ENCODE measurements around the gene OR52D1.

OR52D1 gene

DNA sequence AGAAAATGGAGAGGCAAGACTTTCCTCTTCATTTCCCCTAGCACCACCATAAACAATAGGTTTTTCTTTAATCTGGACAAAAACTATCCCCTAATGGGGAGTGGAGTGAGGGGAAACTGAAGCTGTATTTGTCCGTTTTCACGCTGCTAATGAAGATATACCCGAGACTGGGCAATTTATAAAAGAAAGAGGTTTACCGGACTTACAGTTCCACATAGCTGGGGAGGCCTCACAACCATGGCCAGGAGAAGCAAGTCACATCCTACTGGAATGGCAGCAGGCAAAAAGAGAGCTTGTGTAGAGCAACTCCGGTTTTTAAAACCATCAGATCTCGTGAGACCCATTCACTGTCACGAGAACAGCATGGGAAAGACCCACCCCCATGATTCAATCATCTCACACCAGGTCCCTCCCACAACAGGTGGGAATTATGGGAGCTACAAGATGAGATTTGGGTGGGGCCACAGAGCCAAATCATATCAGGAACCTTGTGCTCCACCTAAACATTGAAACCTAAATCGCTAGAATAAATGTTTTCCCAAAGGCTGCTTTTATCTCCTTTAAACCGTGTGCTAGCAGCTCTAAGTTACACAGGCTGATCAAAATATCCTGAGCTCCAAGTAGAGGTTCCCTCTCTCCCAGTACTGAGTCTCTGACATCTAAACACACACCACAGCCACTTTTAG is 17.0 kb downstream of the OR52D1 start:
- H4K8ac ChIP-seq (ENCODE audit: low read depth, low read length) = no peak overlapping the region
- H4K5ac ChIP-seq (ENCODE audit: low read length) = no peak overlapping the region
- no peak overlapping the region for H3K9ac ChIP-seq (ENCODE audit: low read length)
- no peaks in the 10 kb centered on the region for H3K36me3 ChIP-seq (ENCODE audit: control insufficient read depth, insufficient read depth, low read length)
- H2AK5ac ChIP-seq (ENCODE audit: low read length) = no peak overlapping the region
- no peak overlapping the region for H3K4me3 ChIP-seq (ENCODE audit: low read length)
- no peak overlapping the region for H2BK15ac ChIP-seq (replicated peaks; ENCODE audit: low read depth)
- no peak overlapping the region for H3K27ac ChIP-seq (ENCODE audit: low read depth, low read length)
- H3K4me2 ChIP-seq (ENCODE audit: low read length) = no peak overlapping the region
- no peak overlapping the region for H2BK120ac ChIP-seq (ENCODE audit: low read depth, low read length)
- H3K4ac ChIP-seq (ENCODE audit: low read depth, low read length) = no peak overlapping the region
- no peaks in the 10 kb centered on the region for H3K79me2 ChIP-seq (ENCODE audit: control insufficient read depth, insufficient read depth, low read length)
- no peaks in the 10 kb centered on the region for H3K4me1 ChIP-seq (ENCODE audit: control insufficient read depth, low read depth, low read length)
- H3K79me1 ChIP-seq (ENCODE audit: low read length) = no peaks in the 10 kb centered on the region
- H3K56ac ChIP-seq (ENCODE audit: low read length) = no peak overlapping the region
- H2BK5ac ChIP-seq (ENCODE audit: low read length) = no peak overlapping the region
- no CpG with 5 or more reads among the region's 9 CpGs for WGBS (ENCODE audit: extremely low coverage, insufficient coverage, low lambda C conversion rate)
- no peak for DNase-seq
- no peak overlapping the region for H3K18ac ChIP-seq (ENCODE audit: low read length)
- no peaks in the 10 kb centered on the region for H3K27me3 ChIP-seq (ENCODE audit: insufficient read depth, low read length, poor library complexity)
- no peak overlapping the region for H3K23ac ChIP-seq (ENCODE audit: low read length)

DNA sequence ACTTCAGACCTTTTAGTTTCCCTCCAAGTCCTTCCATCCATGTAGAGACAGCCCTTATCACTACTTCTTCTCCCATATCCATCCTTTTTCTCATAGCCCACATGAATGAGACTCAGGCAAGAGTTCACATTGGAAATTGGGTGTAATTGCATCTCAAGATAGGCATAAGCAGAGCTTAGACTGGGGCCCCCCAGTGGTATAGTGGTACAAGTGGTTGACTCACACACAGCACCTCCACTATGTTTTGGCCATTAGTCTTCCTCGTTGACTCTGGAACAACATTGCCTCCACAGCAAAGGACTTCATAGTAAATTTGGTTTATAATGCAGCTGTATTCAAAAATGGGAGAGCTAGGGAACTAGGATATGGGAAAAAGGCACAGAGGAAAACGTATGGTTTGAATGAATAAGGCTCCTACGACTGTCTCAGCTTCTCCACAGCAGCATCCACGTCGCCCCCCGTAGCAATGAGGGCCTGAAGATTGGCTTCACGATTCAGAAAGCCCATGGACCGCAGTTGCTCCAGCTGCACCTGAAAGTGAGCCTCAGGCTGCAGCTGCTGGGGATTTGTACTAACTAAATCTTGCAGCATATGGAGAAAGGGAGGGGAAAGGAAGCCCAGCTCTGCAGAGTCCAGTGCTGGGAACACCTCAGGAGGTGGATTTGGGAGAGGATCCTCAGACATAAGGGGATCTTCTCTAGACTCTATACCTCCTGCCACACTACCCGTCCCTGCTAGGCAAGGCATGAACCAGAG is 18.9 kb downstream of the OR52D1 start:
- Histone ChIP-seq H3K36me3 (ENCODE audit: control insufficient read depth, insufficient read depth, low read length) (no peaks in the 10 kb centered on the region), H3K4ac (ENCODE audit: low read depth, low read length) (no peak overlapping the region), H4K8ac (ENCODE audit: low read depth, low read length) (no peak overlapping the region), H3K4me1 (ENCODE audit: control insufficient read depth, low read depth, low read length) (no peaks in the 10 kb centered on the region), H4K5ac (ENCODE audit: low read length) (no peak overlapping the region), H3K4me3 (ENCODE audit: low read length) (no peak overlapping the region), H3K79me2 (ENCODE audit: control insufficient read depth, insufficient read depth, low read length) (no peaks in the 10 kb centered on the region), H3K79me1 (ENCODE audit: low read length) (no peaks in the 10 kb centered on the region), H3K56ac (ENCODE audit: low read length) (no peak overlapping the region), H3K27me3 (ENCODE audit: insufficient read depth, low read length, poor library complexity) (no peaks in the 10 kb centered on the region), H2BK15ac (replicated peaks; ENCODE audit: low read depth) (no peak overlapping the region), H3K27ac (ENCODE audit: low read depth, low read length) (no peak overlapping the region), H3K4me2 (ENCODE audit: low read length) (no peak overlapping the region), H2BK5ac (ENCODE audit: low read length) (no peak overlapping the region), H3K23ac (ENCODE audit: low read length) (no peak overlapping the region), H3K9ac (ENCODE audit: low read length) (no peak overlapping the region), H2BK120ac (ENCODE audit: low read depth, low read length) (no peak overlapping the region), H3K18ac (ENCODE audit: low read length) (no peak overlapping the region), H2AK5ac (ENCODE audit: low read length) (no peak overlapping the region)
- WGBS (ENCODE audit: extremely low coverage, insufficient coverage, low lambda C conversion rate) = no CpG with 5 or more reads among the region's 9 CpGs
- DNase-seq = peak; percentile 6

DNA sequence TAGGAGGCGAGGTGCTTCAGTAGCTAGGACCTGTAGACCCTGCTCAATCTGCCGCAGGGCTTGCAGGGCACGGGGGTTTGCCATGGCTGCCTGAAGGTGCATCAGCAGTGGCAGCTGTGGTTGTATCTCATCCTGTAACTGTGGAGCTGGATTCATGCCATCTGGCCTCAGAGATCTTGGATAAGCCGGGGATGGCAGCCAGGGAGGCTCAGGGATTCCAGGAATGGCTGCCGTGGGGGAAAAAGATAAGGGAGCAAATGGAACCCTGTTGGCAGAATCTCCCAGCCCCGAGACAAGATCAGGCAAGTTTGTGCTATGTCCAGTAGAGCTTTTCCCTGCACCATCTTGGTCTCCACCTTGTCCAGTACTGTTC is 19.4 kb downstream of the OR52D1 start:
- DNase-seq = no peak
- Histone ChIP-seq H3K4me3 (ENCODE audit: low read length) (no peak overlapping the region), H3K27ac (ENCODE audit: low read depth, low read length) (no peak overlapping the region), H3K9ac (ENCODE audit: low read length) (no peak overlapping the region), H3K56ac (ENCODE audit: low read length) (no peak overlapping the region), H2AK5ac (ENCODE audit: low read length) (no peak overlapping the region), H2BK15ac (replicated peaks; ENCODE audit: low read depth) (no peak overlapping the region), H2BK120ac (ENCODE audit: low read depth, low read length) (no peak overlapping the region), H4K8ac (ENCODE audit: low read depth, low read length) (no peak overlapping the region), H3K4me1 (ENCODE audit: control insufficient read depth, low read depth, low read length) (no peaks in the 10 kb centered on the region), H3K36me3 (ENCODE audit: control insufficient read depth, insufficient read depth, low read length) (no peaks in the 10 kb centered on the region), H4K5ac (ENCODE audit: low read length) (no peak overlapping the region), H2BK5ac (ENCODE audit: low read length) (no peak overlapping the region), H3K4me2 (ENCODE audit: low read length) (no peak overlapping the region), H3K18ac (ENCODE audit: low read length) (no peak overlapping the region), H3K79me2 (ENCODE audit: control insufficient read depth, insufficient read depth, low read length) (no peaks in the 10 kb centered on the region), H3K27me3 (ENCODE audit: insufficient read depth, low read length, poor library complexity) (no peaks in the 10 kb centered on the region), H3K23ac (ENCODE audit: low read length) (no peak overlapping the region), H3K4ac (ENCODE audit: low read depth, low read length) (no peak overlapping the region), H3K79me1 (ENCODE audit: low read length) (no peaks in the 10 kb centered on the region)
- WGBS (ENCODE audit: extremely low coverage, insufficient coverage, low lambda C conversion rate) = no CpG with 5 or more reads among the region's 6 CpGs

DNA sequence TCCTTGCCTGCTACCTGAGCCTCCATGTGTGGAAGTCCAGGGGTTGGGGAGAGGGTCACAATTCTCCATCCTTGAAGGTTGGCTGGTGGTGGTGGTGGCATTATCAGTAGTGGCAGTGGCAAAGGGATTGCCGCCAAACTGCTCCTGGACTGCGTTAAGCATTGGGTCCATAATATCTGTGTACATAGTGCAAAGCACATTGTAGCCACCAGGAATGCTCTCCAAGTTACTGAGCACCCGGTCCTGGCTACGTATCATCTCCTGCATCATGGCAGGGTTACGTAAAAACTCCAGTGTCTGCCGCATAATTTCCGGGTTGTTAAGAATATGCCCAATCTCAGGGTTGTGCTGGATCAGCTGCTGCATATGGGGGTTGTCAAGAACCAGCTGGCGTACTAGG is 20.1 kb downstream of the OR52D1 start:
- Histone ChIP-seq H3K23ac (ENCODE audit: low read length) (no peak overlapping the region), H3K9ac (ENCODE audit: low read length) (no peak overlapping the region), H4K5ac (ENCODE audit: low read length) (no peak overlapping the region)

DNA sequence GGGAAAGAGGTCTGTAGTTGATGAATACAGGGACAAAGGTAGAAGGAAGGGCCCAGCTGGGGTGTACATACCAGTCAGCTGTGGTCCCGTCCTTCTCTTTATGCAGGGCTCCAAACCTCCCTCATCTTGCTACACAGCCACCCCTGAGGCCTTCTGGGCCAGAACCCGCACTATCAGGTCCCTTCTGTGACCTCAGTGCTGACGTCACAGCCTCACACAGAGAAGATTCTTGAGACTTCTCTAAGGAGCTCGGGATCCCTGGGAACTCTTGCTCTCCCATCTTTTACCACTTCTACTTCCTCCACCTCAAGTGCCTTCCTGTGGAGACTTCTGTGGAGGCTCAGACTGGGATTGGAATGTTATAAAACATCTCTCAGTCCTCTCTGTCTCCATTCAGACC is 21.3 kb downstream of the OR52D1 start, which contains the start of gene UBQLN3:
Gene UBQLN3 (minus strand): TSS at position 155 of the 400 bp plus-strand sequence. CDS start 399 bp downstream, outside the sequence.
- Histone ChIP-seq H2BK120ac (ENCODE audit: low read depth, low read length) (no peak within 1 kb of the TSS), H2BK15ac (replicated peaks; ENCODE audit: low read depth) (no peak within 1 kb of the TSS), H3K36me3 (ENCODE audit: control insufficient read depth, insufficient read depth, low read length) (no peaks in the 10 kb centered on the region)

More for the DNA sequence above, 20.1 kb downstream of the OR52D1 start:
- H2BK120ac ChIP-seq (ENCODE audit: low read depth, low read length) = no peak overlapping the region
- no peak for DNase-seq
- no peak overlapping the region for H2BK5ac ChIP-seq (ENCODE audit: low read length)
- no peak overlapping the region for H4K8ac ChIP-seq (ENCODE audit: low read depth, low read length)
- H3K56ac ChIP-seq (ENCODE audit: low read length) = no peak overlapping the region
- no peak overlapping the region for H3K4me2 ChIP-seq (ENCODE audit: low read length)
- no peaks in the 10 kb centered on the region for H3K79me1 ChIP-seq (ENCODE audit: low read length)
- no peaks in the 10 kb centered on the region for H3K27me3 ChIP-seq (ENCODE audit: insufficient read depth, low read length, poor library complexity)
- H3K18ac ChIP-seq (ENCODE audit: low read length) = no peak overlapping the region
- H3K4me3 ChIP-seq (ENCODE audit: low read length) = no peak overlapping the region
- H2AK5ac ChIP-seq (ENCODE audit: low read length) = no peak overlapping the region
- WGBS (ENCODE audit: extremely low coverage, insufficient coverage, low lambda C conversion rate) = no CpG with 5 or more reads among the region's 8 CpGs
- H3K79me2 ChIP-seq (ENCODE audit: control insufficient read depth, insufficient read depth, low read length) = no peaks in the 10 kb centered on the region
- H3K4ac ChIP-seq (ENCODE audit: low read depth, low read length) = no peak overlapping the region
- no peak overlapping the region for H2BK15ac ChIP-seq (replicated peaks; ENCODE audit: low read depth)
- no peaks in the 10 kb centered on the region for H3K4me1 ChIP-seq (ENCODE audit: control insufficient read depth, low read depth, low read length)
- H3K36me3 ChIP-seq (ENCODE audit: control insufficient read depth, insufficient read depth, low read length) = no peaks in the 10 kb centered on the region
- no peak overlapping the region for H3K27ac ChIP-seq (ENCODE audit: low read depth, low read length)

More for the DNA sequence above, 21.3 kb downstream of the OR52D1 start, which contains the start of gene UBQLN3:
- Histone ChIP-seq H4K8ac (ENCODE audit: low read depth, low read length) (no peak within 1 kb of the TSS), H3K4me1 (ENCODE audit: control insufficient read depth, low read depth, low read length) (no peaks in the 10 kb centered on the region), H3K27me3 (ENCODE audit: insufficient read depth, low read length, poor library complexity) (no peaks in the 10 kb centered on the region), H2BK5ac (ENCODE audit: low read length) (no peak within 1 kb of the TSS), H3K27ac (ENCODE audit: low read depth, low read length) (no peak within 1 kb of the TSS), H3K4ac (ENCODE audit: low read depth, low read length) (no peak within 1 kb of the TSS), H2AK5ac (ENCODE audit: low read length) (no peak within 1 kb of the TSS), H3K56ac (ENCODE audit: low read length) (no peak within 1 kb of the TSS), H3K18ac (ENCODE audit: low read length) (no peak within 1 kb of the TSS), H3K4me2 (ENCODE audit: low read length) (no peak within 1 kb of the TSS), H3K79me1 (ENCODE audit: low read length) (no peaks in the 10 kb centered on the region), H3K79me2 (ENCODE audit: control insufficient read depth, insufficient read depth, low read length) (no peaks in the 10 kb centered on the region), H3K9ac (ENCODE audit: low read length) (no peak within 1 kb of the TSS), H3K4me3 (ENCODE audit: low read length) (no peak within 1 kb of the TSS), H3K23ac (ENCODE audit: low read length) (no peak within 1 kb of the TSS), H4K5ac (ENCODE audit: low read length) (no peak within 1 kb of the TSS)
- DNase-seq = no peak
- WGBS (ENCODE audit: extremely low coverage, insufficient coverage, low lambda C conversion rate) = no CpG with 5 or more reads among the region's 4 CpGs
